DOHH2 (cell line): Measurements from ENCODE around the gene ARID1B.

Source experiments
- H3F3A ChIP-seq: fragments of 200-600 bp; sonication (generic), shearing (Covaris generic); 2 replicates; pipeline ENCODE4 v1.6.0; 2016; ENCODE audit warnings: antibody characterized with exemption, mild to moderate bottlenecking; ENCODE audit not compliant: control insufficient read depth, insufficient read depth
- H3K27ac ChIP-seq: fragments of 200-600 bp; sonication (generic); 2 replicates; pipeline ENCODE4 v1.5.1; 2014; ENCODE audit warnings: low read depth, mild to moderate bottlenecking, low read length, moderate library complexity
- H3K27me3 ChIP-seq: fragments of 200-600 bp; sonication (generic); 2 replicates; pipeline ENCODE4 v1.6.1; 2014; ENCODE audit warnings: mild to moderate bottlenecking, low read length, mixed read lengths; ENCODE audit not compliant: control insufficient read depth
- H3K36me3 ChIP-seq: fragments of 200-600 bp; sonication (generic); 2 replicates; pipeline ENCODE4 v1.6.1; 2014; ENCODE audit warnings: mild to moderate bottlenecking, low read length, moderate library complexity, mixed read lengths; ENCODE audit not compliant: control insufficient read depth
- H3K4me1 ChIP-seq: fragments of 200-600 bp; sonication (generic); 2 replicates; pipeline ENCODE4 v1.6.1; 2014; ENCODE audit warnings: mild to moderate bottlenecking, low read length, mixed read lengths; ENCODE audit not compliant: control insufficient read depth
- H3K4me2 ChIP-seq: fragments of 200-600 bp; sonication (generic); 2 replicates; pipeline ENCODE4 v1.6.0; 2014; ENCODE audit warnings: mild to moderate bottlenecking, low read length, moderate library complexity
- H3K4me3 ChIP-seq: fragments of 200-600 bp; sonication (generic); 2 replicates; pipeline ENCODE4 v1.5.1; 2014; ENCODE audit warnings: mild to moderate bottlenecking, low read length, mixed read lengths
- H3K79me2 ChIP-seq: fragments of 200-600 bp; sonication (generic); 2 replicates; pipeline ENCODE4 v1.6.1; 2014; ENCODE audit warnings: mild to moderate bottlenecking, low read length, mixed read lengths; ENCODE audit not compliant: control insufficient read depth
- H3K9me2 ChIP-seq: fragments of 200-600 bp; sonication (generic); replicated peaks from 2 replicates; pipeline ENCODE4 v1.6.1; 2014; ENCODE audit warnings: mild to moderate bottlenecking, low read length, mixed read lengths; ENCODE audit not compliant: control insufficient read depth
- H3K9me3 ChIP-seq: fragments of 200-600 bp; sonication (generic); 2 replicates; pipeline ENCODE4 v1.6.1; 2014; ENCODE audit warnings: antibody characterized with exemption, low read length, mixed read lengths; ENCODE audit not compliant: control insufficient read depth, insufficient read depth
- H4K20me1 ChIP-seq: fragments of 200-600 bp; sonication (generic); 2 replicates; pipeline ENCODE4 v1.6.0; 2014; ENCODE audit warnings: low read depth, mild to moderate bottlenecking, antibody characterized with exemption, low read length, moderate library complexity; ENCODE audit not compliant: control insufficient read depth, insufficient read depth
- CTCF ChIP-seq: fragments of 200-600 bp; sonication (generic); IDR thresholded peaks from one replicate; pipeline ENCODE4 v1.5.1; 2014; ENCODE audit warnings: antibody characterized with exemption, mild to moderate bottlenecking, low read depth, low read length; ENCODE audit not compliant: poor library complexity, severe bottlenecking
- EZH2phosphoT487 ChIP-seq: fragments of 200-600 bp; sonication (generic); IDR thresholded peaks from 2 replicates; pipeline ENCODE4 v1.6.1; 2017; ENCODE audit warnings: borderline replicate concordance, mild to moderate bottlenecking, antibody characterized with exemption, low read length, moderate library complexity, mixed read lengths

ARID1B gene

GRCh38 chr6:156948277-156948676 is 171.1 kb downstream of the ARID1B start:
- Histone ChIP-seq H3K27ac (no peak overlapping the region), H3K79me2 (peaks cover 92% of the 10 kb centered on the region), H3K27me3 (no peaks in the 10 kb centered on the region), H3K9me3 (no peaks in the 10 kb centered on the region), H4K20me1 (peaks cover 5% of the 10 kb centered on the region), H3F3A (peaks cover 2% of the 10 kb centered on the region; the same call in 1 of the 2 replicates), H3K9me2 (no peaks in the 10 kb centered on the region), H3K4me1 (peaks cover 12% of the 10 kb centered on the region; the same call in 1 of the 2 replicates), H3K36me3 (no peaks in the 10 kb centered on the region), H3K4me2 (no peak overlapping the region), H3K4me3 (no peak overlapping the region)
- no peak for TF ChIP-seq CTCF
- TF ChIP-seq EZH2phosphoT487, result no peak

- H4K20me1 ChIP-seq, result peaks cover 10% of the 10 kb centered on the region
- H3K4me3 ChIP-seq, result no peak overlapping the region
- H3K79me2 ChIP-seq, result peaks cover 92% of the 10 kb centered on the region
- peaks cover 3% of the 10 kb centered on the region; the same call in 1 of the 2 replicates for H3F3A ChIP-seq
- no peaks in the 10 kb centered on the region for H3K36me3 ChIP-seq
- H3K9me2 ChIP-seq, result no peaks in the 10 kb centered on the region
- no peak for TF ChIP-seq CTCF
- TF ChIP-seq EZH2phosphoT487, result no peak
- H3K27me3 ChIP-seq, result no peaks in the 10 kb centered on the region
- H3K9me3 ChIP-seq, result no peaks in the 10 kb centered on the region
- no peak overlapping the region for H3K4me2 ChIP-seq
- H3K27ac ChIP-seq, result no peak overlapping the region
- H3K4me1 ChIP-seq, result peaks cover 12% of the 10 kb centered on the region; the same call in 1 of the 2 replicates
These were observed 171.6 kb downstream of the ARID1B start for GRCh38 chr6:156948807-156949206.

GRCh38 chr6:156949376-156949775 is 172.2 kb downstream of the ARID1B start:
- Histone ChIP-seq H3K4me3 (no peak overlapping the region), H3K79me2 (peaks cover 92% of the 10 kb centered on the region), H4K20me1 (peaks cover 10% of the 10 kb centered on the region), H3K4me1 (peaks cover 12% of the 10 kb centered on the region; the same call in 1 of the 2 replicates), H3K9me2 (no peaks in the 10 kb centered on the region), H3K27me3 (no peaks in the 10 kb centered on the region), H3F3A (peaks cover 4% of the 10 kb centered on the region; the same call in 1 of the 2 replicates), H3K27ac (no peak overlapping the region), H3K4me2 (no peak overlapping the region), H3K36me3 (no peaks in the 10 kb centered on the region), H3K9me3 (no peaks in the 10 kb centered on the region)
- TF ChIP-seq EZH2phosphoT487, result no peak
- no peak for TF ChIP-seq CTCF

GRCh38 chr6:156950084-156950483 is 172.9 kb downstream of the ARID1B start:
- TF ChIP-seq EZH2phosphoT487, result no peak
- no peak for TF ChIP-seq CTCF
- Histone ChIP-seq H3K79me2 (peaks cover 95% of the 10 kb centered on the region), H3F3A (peaks cover 4% of the 10 kb centered on the region; the same call in 1 of the 2 replicates), H4K20me1 (peaks cover 15% of the 10 kb centered on the region), H3K36me3 (peaks cover 5% of the 10 kb centered on the region; the same call in 1 of the 2 replicates), H3K4me2 (no peak overlapping the region), H3K4me3 (no peak overlapping the region), H3K27me3 (no peaks in the 10 kb centered on the region), H3K4me1 (peaks cover 12% of the 10 kb centered on the region; the same call in 1 of the 2 replicates), H3K27ac (no peak overlapping the region), H3K9me3 (no peaks in the 10 kb centered on the region), H3K9me2 (no peaks in the 10 kb centered on the region)
